ENCODE results near the gene RNF152.

DNA sequence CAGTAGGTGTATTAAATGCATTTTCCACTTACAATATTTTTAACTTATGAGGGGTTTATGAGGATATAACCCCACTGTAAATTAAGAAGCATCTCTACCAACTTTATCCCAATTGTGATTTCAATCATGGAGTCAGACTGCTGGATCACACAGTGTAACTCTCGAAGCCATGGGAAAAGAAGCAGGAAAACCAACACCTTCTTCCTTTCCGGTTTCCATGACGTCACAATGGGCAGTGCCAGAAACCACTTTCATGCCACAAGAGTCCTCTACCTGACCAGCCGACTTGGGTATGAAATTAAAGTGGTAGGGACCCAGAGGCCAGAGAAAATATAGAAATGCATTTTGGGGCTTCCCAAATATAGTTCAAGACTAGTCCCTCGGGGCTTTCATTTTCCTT, 4.2 kb downstream of the RNF152 start:
- TF ChIP-seq, protein P1, sequence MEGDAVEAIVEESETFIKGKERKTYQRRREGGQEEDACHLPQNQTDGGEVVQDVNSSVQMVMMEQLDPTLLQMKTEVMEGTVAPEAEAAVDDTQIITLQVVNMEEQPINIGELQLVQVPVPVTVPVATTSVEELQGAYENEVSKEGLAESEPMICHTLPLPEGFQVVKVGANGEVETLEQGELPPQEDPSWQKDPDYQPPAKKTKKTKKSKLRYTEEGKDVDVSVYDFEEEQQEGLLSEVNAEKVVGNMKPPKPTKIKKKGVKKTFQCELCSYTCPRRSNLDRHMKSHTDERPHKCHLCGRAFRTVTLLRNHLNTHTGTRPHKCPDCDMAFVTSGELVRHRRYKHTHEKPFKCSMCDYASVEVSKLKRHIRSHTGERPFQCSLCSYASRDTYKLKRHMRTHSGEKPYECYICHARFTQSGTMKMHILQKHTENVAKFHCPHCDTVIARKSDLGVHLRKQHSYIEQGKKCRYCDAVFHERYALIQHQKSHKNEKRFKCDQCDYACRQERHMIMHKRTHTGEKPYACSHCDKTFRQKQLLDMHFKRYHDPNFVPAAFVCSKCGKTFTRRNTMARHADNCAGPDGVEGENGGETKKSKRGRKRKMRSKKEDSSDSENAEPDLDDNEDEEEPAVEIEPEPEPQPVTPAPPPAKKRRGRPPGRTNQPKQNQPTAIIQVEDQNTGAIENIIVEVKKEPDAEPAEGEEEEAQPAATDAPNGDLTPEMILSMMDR (CRISPR knock-in tag; IDR thresholded peaks at IDR 0.05) = no peak
- TF ChIP-seq TCF7L2 (IDR thresholded peaks at IDR 0.05; ENCODE audit: low read depth, low read length) (no peak), ASH2L (IDR thresholded peaks at IDR 0.05; ENCODE audit: insufficient read length, low read depth, low read length) (no peak)
